NB4 (cell line): ENCODE measurements around the gene CCDC106.

ENCODE experiments used
- CTCF ChIP-seq: IDR thresholded peaks from one replicate; pipeline ENCODE4 v1.5.1; 2012; ENCODE audit warnings: low read depth, low read length
- MAX ChIP-seq: IDR thresholded peaks from 2 replicates; pipeline ENCODE4 v1.6.1; 2011; ENCODE audit warnings: low read depth, low read length
- POLR2A ChIP-seq: IDR thresholded peaks from 2 replicates; pipeline ENCODE4 v1.6.1; 2011; ENCODE audit warnings: mild to moderate bottlenecking; ENCODE audit not compliant: insufficient read length; ENCODE audit errors: extremely low read depth

DNA sequence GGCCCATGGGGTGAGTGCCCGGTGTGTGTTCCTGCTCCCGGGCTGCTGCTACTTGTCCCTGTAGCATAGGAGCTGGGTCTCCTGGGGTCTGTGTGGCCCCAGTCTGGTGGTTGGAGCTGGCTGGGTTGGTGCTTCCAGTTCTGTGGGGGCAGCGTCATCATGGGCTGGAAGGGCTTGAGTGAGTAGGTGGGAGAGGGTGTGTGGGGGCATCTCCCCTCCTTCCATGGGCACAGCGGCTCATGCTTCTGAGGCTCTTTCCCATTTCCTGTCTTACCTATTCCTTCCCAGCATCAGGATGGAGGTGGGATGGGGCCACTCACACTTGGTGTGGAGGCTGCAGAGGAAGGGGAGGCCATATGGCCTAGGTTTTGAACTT is 19.0 kb downstream of the CCDC106 start:
- no peak for TF ChIP-seq CTCF
- TF ChIP-seq MAX: no peak
- no peak for TF ChIP-seq POLR2A
